HFFc6 (cell line): Measurements from ENCODE around the gene ITFG2. TPM values are rescaled to one million over a fixed set of nuclear protein-coding genes. Genes with fewer than 3 reads are reported as not detected.
A peak's percentile ranks its signal among the peaks of the same experiment; 100 is the strongest.

Experiments
- DNase-seq: peaks from one replicate; pipeline ENCODE4 v3.0.0-alpha.2; 2018
- H3K27ac Mint-ChIP-seq: 2 replicates; pipeline ENCODE4 v1.8.0; 2020; ENCODE audit warnings: mild to moderate bottlenecking, mixed read lengths
- H3K27me3 Mint-ChIP-seq: 2 replicates; pipeline ENCODE4 v1.8.0; 2021; ENCODE audit warnings: mild to moderate bottlenecking, moderate library complexity, mixed read lengths; ENCODE audit not compliant: insufficient read depth
- H3K36me3 Mint-ChIP-seq: 2 replicates; pipeline ENCODE4 v1.8.0; 2021; ENCODE audit warnings: low read depth, mixed read lengths
- H3K4me1 Mint-ChIP-seq: 2 replicates; pipeline ENCODE4 v1.8.0; 2020; ENCODE audit warnings: low read depth, mixed read lengths
- H3K4me3 Mint-ChIP-seq: 2 replicates; pipeline ENCODE4 v1.8.0; 2020; ENCODE audit warnings: mild to moderate bottlenecking, moderate library complexity, mixed read lengths
- H3K9me3 Mint-ChIP-seq: 2 replicates; pipeline ENCODE4 v1.8.0; 2020; ENCODE audit warnings: mild to moderate bottlenecking, mixed read lengths
- total RNA-seq, 6 experiments: library from RNA; stranded (reverse); fragmentation: NEBNext Ultra II Directional; extraction: Animal tissue kit (Norgen Biotek cat#: 25700); gene quantifications; 2 replicates in 1 of 6; 3 replicates in 5 of 6; pipeline ENCODE4 v1.2.3, GENCODE V29; 2021
- TF ChIP-seq, protein P1 (sequence below): fragments of 200-600 bp; sonication (generic); IDR thresholded peaks from 2 replicates; pipeline ENCODE4 v1.5.0; 2021; ENCODE audit warnings: antibody characterized with exemption, mild to moderate bottlenecking

The ITFG2 gene
- total RNA-seq, 6 experiments from 2014 or later, result 17.0 to 21.1 (median 19.6) TPM

DNA sequence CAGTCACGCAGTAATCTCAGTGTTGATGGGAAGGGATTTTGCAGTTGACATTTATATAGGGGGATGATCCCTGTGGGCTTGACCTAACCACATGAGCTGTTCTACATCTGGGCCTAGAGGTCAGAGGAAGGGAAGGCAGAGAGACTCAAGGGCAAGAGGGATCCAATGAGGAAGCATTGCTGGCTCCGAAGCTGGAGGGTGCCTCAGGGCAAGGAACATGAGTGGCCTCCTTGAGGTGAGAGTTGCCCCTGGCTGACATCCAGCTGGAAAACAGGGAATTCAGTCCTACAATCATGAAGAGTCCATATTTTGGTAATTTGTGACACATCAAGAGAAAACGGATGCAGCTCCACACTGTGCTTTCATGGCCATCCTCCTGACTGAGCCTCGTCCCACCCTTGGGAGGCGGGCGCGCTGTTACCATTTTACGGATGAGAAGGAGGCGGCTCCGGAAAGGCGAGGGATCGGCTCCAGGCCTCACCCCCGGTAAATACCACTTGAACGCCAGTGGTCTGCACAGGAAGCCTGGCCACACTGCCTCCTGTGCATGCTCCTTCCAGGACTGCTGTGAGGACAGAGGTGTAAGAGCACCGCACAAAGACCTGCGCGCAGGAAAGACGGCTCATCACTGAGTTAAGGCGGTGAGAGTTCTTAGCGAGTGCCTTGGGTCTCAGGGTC is 36.2 kb upstream of the ITFG2 start:
- Mint-ChIP-seq H3K4me1 (no peaks in the 10 kb centered on the region), H3K4me3 (no peak overlapping the region), H3K9me3 (no peaks in the 10 kb centered on the region), H3K27ac (no peak overlapping the region), H3K36me3 (no peaks in the 10 kb centered on the region), H3K27me3 (peaks cover 74% of the 10 kb centered on the region)
- DNase-seq, result no peak
- TF ChIP-seq, protein P1, sequence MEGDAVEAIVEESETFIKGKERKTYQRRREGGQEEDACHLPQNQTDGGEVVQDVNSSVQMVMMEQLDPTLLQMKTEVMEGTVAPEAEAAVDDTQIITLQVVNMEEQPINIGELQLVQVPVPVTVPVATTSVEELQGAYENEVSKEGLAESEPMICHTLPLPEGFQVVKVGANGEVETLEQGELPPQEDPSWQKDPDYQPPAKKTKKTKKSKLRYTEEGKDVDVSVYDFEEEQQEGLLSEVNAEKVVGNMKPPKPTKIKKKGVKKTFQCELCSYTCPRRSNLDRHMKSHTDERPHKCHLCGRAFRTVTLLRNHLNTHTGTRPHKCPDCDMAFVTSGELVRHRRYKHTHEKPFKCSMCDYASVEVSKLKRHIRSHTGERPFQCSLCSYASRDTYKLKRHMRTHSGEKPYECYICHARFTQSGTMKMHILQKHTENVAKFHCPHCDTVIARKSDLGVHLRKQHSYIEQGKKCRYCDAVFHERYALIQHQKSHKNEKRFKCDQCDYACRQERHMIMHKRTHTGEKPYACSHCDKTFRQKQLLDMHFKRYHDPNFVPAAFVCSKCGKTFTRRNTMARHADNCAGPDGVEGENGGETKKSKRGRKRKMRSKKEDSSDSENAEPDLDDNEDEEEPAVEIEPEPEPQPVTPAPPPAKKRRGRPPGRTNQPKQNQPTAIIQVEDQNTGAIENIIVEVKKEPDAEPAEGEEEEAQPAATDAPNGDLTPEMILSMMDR, result no peak

DNA sequence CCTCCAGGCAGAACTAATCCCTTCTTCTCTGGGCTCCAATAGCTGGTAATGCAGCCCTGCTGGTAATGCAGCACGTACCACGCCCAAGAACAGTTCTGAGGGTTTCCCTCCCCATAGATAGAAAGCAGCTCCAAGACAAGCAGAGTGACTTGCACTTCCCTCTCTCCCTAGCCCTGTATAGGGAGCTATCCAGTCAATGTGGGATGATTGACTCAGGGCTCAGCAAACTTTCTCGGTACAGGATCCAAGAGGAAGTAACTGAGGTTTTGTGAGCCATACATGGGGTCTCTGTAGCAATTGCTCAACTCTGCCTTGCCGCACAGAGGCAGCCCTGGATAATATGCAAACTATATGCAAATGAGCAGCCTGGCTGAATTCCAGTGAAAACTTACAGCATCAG is 33.2 kb upstream of the ITFG2 start:
- no peaks in the 10 kb centered on the region for H3K9me3 Mint-ChIP-seq
- peaks cover 6% of the 10 kb centered on the region for H3K4me1 Mint-ChIP-seq
- TF ChIP-seq, protein P1, result no peak
- no peak overlapping the region for H3K4me3 Mint-ChIP-seq
- H3K27ac Mint-ChIP-seq, result no peak overlapping the region
- H3K36me3 Mint-ChIP-seq, result no peaks in the 10 kb centered on the region
- H3K27me3 Mint-ChIP-seq, result peaks cover 70% of the 10 kb centered on the region
- no peak for DNase-seq

DNA sequence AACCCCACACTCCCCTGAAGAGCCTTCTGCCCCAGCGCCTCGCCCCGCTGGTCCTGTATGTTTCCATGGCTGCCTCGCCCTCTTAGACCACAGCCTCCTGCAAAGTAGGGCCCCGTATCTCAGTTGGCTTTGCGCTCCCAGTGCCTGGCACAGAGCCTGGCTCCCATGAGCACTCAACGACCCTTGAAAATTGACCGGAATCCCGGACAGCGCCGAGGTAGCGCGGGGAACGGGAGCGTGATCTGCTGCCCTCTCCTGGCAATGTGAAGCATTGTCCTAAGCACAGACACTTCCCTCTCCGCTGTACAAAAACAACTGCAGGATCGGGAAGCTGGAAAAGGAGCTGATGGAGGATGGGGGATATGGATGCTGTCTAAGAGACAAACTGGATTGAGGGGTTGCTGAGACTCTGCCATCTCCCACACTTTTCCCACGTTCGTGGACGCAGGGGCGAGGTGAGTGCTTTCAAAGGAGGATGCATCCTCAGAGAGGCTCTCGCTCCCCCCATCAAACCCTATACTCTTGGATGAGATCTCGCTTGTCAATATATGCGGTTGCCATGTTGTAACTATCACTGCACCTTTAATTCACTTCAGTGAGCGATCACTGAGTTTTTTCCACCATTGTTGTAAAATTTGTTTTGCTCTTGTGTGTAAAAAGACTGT is 28.4 kb upstream of the ITFG2 start:
- Mint-ChIP-seq H3K9me3 (no peaks in the 10 kb centered on the region), H3K4me3 (no peak overlapping the region; the same call in 1 of the 2 replicates), H3K27ac (no peak overlapping the region), H3K4me1 (peaks cover 10% of the 10 kb centered on the region), H3K27me3 (peaks cover 29% of the 10 kb centered on the region), H3K36me3 (no peaks in the 10 kb centered on the region)
- TF ChIP-seq, protein P1, result peak; percentile 92
- DNase-seq, result peak; percentile 7

DNA sequence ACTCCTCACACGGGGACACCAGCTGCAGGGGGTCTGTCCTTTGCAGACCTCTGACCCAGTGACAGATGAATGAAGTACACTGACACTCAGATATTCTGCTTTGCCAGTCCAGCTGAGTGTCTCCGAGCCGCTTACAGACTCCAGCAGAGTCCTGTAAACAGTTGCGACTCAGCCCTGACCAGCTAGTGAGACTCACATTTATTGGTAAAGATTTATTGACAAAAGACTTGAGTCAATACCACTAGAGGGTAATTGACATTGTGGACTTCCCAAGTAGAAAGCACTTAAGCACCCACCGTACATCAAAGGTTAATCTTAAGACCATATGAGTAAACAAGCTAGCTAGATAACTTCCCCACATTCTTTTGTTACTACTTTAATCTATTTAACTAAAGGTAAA is 27.5 kb upstream of the ITFG2 start:
- H3K27me3 Mint-ChIP-seq, result peaks cover 32% of the 10 kb centered on the region
- H3K9me3 Mint-ChIP-seq, result no peaks in the 10 kb centered on the region
- peaks cover 10% of the 10 kb centered on the region for H3K4me1 Mint-ChIP-seq
- no peak overlapping the region for H3K27ac Mint-ChIP-seq
- TF ChIP-seq, protein P1, result no peak
- H3K36me3 Mint-ChIP-seq, result no peaks in the 10 kb centered on the region
- no peak for DNase-seq
- no peak overlapping the region for H3K4me3 Mint-ChIP-seq

DNA sequence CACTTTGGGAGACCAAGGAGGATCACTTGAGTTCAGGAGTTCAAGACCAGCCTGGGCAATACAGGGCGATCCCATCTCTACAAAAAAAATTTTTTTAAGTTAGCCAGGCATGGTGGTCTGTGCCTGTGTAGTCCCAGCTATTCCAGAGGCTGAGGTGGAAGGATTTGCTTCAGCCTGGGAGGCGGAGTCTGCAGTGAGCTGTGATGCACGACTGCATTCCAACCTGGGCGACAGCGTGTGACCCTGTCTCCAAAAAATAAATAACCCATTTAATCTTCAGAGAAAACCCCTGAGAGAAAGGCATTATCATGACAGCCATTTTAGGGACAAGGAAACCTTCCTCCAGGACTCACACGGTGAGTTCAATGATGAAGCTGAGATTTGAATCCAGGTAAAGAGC is 21.4 kb upstream of the ITFG2 start:
- H3K27ac Mint-ChIP-seq, result no peak overlapping the region
- TF ChIP-seq, protein P1, result no peak
- peaks cover 14% of the 10 kb centered on the region for H3K27me3 Mint-ChIP-seq
- no peaks in the 10 kb centered on the region for H3K9me3 Mint-ChIP-seq
- no peaks in the 10 kb centered on the region for H3K36me3 Mint-ChIP-seq
- peaks cover 1% of the 10 kb centered on the region for H3K4me1 Mint-ChIP-seq
- DNase-seq, result no peak
- no peak overlapping the region for H3K4me3 Mint-ChIP-seq
